NOMO-1 (cell line): ENCODE measurements around the gene ZNF335.

Experiments
- DNase-seq, 2 experiments: peaks; one replicate each; lab custom pipeline; 2025; ENCODE audit not compliant: unreplicated experiment in 2 of 2; lab: John Stamatoyannopoulos, UW

The ZNF335 gene

GRCh38 chr20:45952861-45953260, 19.1 kb downstream of the ZNF335 start:
- DNase-seq: no peak

- DNase-seq: no peak
Observed at GRCh38 chr20:45951925-45952834, 19.8 kb downstream of the ZNF335 start.

- no peak for DNase-seq
Observed at GRCh38 chr20:45950330-45950646, 21.7 kb downstream of the ZNF335 start.

DNA sequence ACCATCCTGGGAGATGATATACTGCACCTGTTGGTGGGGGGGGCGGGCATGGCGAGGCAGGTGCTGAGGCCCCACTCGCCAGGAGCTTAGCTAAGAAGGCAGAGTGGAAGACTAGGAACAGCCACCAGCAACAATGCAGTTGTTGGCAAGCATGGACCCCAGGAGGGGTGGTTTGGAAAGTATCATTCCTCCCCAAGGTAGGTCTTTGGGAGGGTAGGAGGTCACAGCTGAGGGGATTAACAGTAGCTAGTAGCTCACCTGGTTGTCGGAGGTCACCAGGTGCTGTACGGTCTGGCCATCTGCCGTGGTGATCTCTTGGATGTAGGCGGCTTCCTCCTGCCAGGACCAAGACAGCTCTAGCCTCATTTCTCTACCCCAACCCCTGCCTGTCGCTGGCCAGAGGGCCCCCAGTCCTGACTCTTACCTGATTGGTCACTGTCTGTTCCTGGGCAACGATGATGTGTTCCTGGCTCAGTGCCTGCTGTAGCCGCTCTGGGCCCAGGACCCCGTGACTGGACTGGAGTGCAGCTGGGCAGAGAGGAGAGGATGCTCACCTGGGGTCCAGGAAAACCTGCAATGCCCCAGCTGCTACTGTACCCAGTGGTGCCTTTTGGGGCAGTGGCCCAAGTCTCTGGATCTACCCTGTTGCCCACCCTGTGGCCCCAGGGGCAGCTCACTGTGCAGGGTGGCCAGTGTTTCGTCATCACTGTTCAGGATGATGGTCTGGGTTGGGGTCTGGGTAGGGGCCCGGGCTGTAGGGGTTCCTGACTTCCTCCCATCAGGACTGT, 22.3 kb downstream of the ZNF335 start:
- DNase-seq: no peak

GRCh38 chr20:45948742-45949541, 23.1 kb downstream of the ZNF335 start:
- no peak for DNase-seq

DNA sequence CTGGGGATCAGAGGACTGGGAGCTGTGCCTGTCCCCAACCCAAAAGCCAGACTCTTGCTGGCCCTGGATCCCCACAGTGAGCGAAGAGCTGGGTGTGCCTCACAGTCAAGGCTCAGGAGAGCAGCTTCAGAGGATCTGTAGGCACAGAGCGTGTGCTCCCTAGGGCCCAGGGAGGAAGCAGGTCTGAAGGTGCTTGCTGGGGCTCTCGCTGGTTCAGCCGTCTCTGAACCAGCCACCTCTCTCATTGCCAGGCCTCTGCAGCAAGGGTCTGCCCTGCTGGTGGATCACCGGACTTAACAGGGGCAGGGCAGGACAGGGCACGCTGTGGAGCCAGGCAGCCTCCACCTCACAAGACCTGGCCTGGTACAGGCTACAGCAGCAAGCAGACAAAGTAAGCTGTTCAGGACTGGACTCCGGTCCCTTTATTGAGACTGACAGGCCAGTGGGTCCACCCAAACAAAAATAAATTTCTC, 23.7 kb downstream of the ZNF335 start:
- DNase-seq: no peak

DNA sequence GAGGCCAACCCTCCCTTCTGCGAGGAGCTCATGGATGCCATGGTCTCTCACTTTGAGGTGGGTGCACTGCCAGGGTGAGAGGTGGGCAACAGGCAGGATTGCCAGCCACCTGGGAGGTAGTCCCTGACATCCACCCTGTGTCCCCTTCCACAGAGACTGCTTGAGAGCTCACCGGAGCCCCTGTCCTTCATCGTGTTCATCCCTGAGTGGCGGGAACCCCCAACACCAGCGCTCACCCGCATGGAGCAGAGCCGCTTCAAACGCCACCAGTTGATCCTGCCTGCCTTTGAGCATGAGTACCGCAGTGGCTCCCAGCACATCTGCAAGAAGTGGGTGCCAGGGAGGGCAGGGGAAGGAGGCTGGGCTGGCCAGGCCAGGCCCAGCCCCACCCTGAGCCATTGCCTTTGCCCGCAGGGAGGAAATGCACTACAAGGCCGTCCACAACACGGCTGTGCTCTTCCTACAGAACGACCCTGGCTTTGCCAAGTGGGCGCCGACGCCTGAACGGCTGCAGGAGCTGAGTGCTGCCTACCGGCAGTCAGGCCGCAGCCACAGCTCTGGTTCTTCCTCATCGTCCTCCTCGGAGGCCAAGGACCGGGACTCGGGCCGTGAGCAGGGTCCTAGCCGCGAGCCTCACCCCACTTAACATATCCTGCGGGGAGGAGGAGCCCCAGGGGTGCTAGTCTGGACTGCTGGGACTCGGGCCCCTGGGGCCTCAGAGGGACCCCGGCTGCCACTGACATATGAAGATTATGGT, 24.7 kb downstream of the ZNF335 start:
- DNase-seq: no peak

DNA sequence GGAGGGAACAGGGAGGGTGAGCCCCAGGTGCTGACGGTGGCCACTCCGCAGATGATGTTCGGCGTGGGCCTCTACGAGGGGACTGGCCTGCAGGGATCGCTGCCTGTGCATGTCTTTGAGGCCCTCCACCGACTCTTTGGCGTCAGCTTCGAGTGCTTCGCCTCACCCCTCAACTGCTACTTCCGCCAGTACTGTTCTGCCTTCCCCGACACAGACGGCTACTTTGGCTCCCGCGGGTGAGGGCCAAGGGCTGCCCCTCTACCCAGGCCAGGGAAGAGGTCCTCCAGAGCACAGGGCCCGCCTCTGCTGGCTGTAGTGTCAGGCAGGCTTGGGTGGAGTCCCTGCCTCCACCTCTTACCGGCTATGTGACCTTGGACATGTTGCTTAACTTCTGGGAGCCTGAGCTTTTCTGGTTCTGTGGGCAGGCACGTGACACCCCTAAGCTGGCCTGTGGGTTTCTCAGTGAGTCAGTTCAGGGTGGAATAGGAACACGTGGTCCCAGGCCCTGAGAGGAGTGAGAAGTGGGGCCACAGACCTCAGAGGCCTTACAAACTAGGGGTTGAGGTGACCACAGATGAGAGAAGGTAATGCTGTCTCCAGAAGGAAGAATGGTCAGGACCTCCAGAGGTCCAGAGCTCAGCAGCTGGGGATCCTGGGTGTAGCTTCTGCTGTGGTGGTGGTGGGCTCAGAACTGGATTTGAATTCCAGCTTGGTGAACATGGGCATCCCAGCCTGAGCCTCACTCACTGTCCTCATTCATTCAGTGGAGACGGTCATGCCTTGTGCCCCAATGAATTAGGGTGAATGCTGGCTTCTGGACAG, 25.6 kb downstream of the ZNF335 start:
- peak; percentile 97 to 99 for DNase-seq

- DNase-seq: peak; percentile 37 to 49
Observed at GRCh38 chr20:45945678-45946148, 26.3 kb downstream of the ZNF335 start.

DNA sequence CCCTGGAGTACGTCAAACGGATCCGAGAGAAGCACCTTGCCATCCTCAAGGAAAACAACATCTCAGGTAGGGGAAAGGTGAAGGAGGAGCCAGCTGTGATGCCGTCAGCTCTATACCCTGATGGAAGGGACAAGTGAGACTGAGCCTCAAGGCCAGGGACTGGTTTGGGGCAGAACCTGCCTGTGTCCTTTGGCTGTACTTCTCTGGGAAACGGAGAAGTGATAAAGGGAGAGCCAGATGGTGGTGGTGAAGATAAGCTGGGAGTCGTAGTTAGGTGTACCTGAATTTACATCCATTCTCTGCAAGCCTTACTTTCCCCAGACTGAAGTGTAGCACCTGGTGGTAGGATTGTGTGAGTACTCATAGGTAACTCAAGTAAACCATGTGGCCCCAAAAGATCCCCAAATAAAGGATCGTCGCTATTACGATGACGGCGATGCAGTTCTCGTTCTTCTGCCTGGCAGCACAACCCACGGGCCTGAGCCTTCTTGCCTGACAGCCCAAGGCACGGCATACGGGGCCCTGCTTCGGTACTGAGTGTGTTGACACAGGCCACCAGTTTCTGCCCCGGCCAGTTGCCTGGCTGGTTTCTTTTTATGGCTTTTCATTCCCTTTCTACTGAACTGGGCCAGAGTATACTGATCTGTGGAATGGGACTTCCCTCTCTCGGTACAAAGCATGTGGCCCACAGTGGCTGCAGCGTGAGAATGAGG, 26.9 kb downstream of the ZNF335 start:
- no peak for DNase-seq

GRCh38 chr20:45944151-45944964, 27.6 kb downstream of the ZNF335 start:
- peak; percentile 42 to 82 for DNase-seq

GRCh38 chr20:45943613-45944012, 28.4 kb downstream of the ZNF335 start:
- no peak for DNase-seq

- no peak for DNase-seq
Observed at GRCh38 chr20:45940469-45940868, 31.5 kb downstream of the ZNF335 start.

DNA sequence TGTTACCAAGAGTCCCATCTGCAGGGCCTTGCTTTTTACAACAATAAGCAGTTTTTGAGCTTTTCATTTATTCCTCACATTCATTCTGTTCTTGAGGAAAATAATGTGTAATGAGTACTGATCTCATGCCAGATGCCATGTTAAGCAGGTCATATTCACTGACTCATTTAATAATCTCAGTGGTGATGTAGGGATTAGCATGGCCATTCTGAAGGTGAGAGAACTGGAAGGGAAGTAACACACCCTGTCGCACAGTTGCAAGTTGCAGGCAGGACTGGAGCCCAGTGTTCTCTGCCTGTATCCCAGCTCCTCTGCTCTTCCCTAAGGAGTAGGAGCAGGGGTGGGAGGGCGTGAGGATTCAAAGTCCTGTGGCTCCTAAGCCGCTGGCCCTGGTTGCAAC, 31.9 kb downstream of the ZNF335 start:
- DNase-seq: no peak

DNA sequence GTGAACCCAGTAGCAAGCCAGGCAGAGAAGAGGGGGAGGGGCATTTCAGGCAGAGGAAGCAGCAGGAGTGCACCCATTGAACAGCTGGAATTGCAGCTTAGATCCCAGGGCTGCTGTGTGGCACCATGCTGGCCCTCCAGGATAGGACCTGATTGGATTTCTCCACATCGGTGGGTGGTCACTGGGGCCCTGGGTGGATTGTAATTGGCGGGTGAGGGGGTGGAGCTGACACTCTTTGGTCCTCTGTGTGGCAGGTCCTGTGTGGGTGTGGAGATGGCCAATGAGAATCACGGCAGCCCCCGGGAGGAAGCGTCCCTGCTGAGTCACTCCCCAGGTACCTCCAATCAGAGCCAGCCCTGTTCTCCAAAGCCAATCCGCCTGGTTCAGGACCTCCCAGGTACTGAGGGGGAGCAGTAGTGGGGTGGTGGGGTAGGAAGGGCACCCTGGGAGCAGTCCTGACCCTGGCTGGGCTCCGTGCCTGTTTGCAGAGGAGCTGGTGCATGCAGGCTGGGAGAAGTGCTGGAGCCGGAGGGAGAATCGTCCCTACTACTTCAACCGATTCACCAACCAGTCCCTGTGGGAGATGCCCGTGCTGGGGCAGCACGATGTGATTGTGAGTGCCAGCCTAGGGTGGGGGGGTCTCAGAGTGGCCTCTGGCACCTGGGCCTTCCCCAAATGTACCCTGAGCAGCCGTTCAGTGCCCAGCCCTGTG, 33.1 kb downstream of the ZNF335 start:
- DNase-seq: no peak

- DNase-seq: no peak
Observed at GRCh38 chr20:45937765-45938164, 34.2 kb downstream of the ZNF335 start.

GRCh38 chr20:45935416-45936046, 36.5 kb downstream of the ZNF335 start:
- no peak for DNase-seq
